ENCODE results near the gene SERPINI1.

DNA sequence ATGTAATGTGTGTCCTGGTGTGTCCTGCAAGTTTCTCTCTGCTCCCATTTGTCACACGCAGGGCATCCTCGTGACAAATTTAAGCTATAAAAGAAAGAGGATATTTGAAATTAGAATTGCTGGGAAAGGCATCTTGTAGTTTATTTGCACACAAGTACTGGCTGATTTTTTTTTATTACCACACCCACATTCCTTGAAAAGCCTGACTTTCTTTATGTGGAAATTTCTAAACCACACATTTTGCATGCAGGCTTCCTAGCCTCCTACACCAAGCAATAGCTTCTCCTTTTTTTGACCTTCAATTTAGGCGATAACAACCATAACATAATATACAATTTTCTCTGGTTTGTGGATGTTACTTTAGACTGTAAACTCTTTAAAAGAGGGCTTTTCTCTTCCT is 126.1 kb downstream of the SERPINI1 start:
- TF ChIP-seq RELA (CRISPR knock-in tag; IDR thresholded peaks at IDR 0.05; ENCODE audit: borderline replicate concordance) (no peak), ZNF396 (CRISPR knock-in tag; IDR thresholded peaks at IDR 0.05; ENCODE audit: borderline replicate concordance) (no peak)
- TF ChIP-seq, protein P1, sequence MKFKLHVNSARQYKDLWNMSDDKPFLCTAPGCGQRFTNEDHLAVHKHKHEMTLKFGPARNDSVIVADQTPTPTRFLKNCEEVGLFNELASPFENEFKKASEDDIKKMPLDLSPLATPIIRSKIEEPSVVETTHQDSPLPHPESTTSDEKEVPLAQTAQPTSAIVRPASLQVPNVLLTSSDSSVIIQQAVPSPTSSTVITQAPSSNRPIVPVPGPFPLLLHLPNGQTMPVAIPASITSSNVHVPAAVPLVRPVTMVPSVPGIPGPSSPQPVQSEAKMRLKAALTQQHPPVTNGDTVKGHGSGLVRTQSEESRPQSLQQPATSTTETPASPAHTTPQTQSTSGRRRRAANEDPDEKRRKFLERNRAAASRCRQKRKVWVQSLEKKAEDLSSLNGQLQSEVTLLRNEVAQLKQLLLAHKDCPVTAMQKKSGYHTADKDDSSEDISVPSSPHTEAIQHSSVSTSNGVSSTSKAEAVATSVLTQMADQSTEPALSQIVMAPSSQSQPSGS (CRISPR knock-in tag; IDR thresholded peaks at IDR 0.05; ENCODE audit: borderline replicate concordance, low read depth): no peak
